Small intestine (tissue), 7 donors: ENCODE results near the gene EML1. TPM values are rescaled to one million over a fixed set of nuclear protein-coding genes. Genes with fewer than 3 reads are reported as not detected.

Experiments
- DNase-seq, 2 donors: peaks; one replicate each; pipeline versions ENCODE4 v3.0.0 to v3.0.0-alpha.2; 2013
- FAIRE-seq: peaks from 2 replicates; lab custom pipeline; 2012; peaks lifted over from hg19 to GRCh38; lab: Jason Lieb, UNC
- H3K27ac ChIP-seq, 3 donors: one replicate each; pipeline ENCODE4 v1.5.1; 2013; ENCODE audit warnings: low read length in 2 of 3, mild to moderate bottlenecking in 2 of 3, control low read depth in 1 of 3, inconsistent platforms in 1 of 3, low read depth in 1 of 3, moderate library complexity in 1 of 3
- H3K27me3 ChIP-seq, 3 donors: one replicate each; pipeline ENCODE4 v1.6.1; 2013; ENCODE audit warnings: low read length in 3 of 3, inconsistent platforms in 1 of 3; ENCODE audit not compliant: control insufficient read depth in 3 of 3, insufficient read depth in 3 of 3
- H3K36me3 ChIP-seq, 3 donors: one replicate each; pipeline ENCODE4 v1.6.1; 2013; ENCODE audit warnings: low read length in 3 of 3, inconsistent platforms in 1 of 3, low read depth in 1 of 3, mild to moderate bottlenecking in 1 of 3, moderate library complexity in 1 of 3; ENCODE audit not compliant: control insufficient read depth in 3 of 3, insufficient read depth in 2 of 3
- H3K4me1 ChIP-seq, 3 donors: one replicate each; pipeline ENCODE4 v1.6.1; 2013; ENCODE audit warnings: low read length in 2 of 3, inconsistent platforms in 1 of 3, low read depth in 1 of 3, mild to moderate bottlenecking in 1 of 3, moderate library complexity in 1 of 3; ENCODE audit not compliant: control insufficient read depth in 3 of 3, insufficient read depth in 2 of 3
- H3K4me3 ChIP-seq, 3 donors: one replicate each; pipeline ENCODE4 v1.5.1; 2013; ENCODE audit warnings: low read length in 3 of 3, control low read depth in 1 of 3, inconsistent platforms in 1 of 3, low read depth in 1 of 3, mild to moderate bottlenecking in 1 of 3, moderate library complexity in 1 of 3
- H3K9me3 ChIP-seq, 2 donors: one replicate each; pipeline ENCODE4 v1.6.1; 2013; ENCODE audit warnings: low read depth in 1 of 2, low read length in 1 of 2; ENCODE audit not compliant: control insufficient read depth in 2 of 2, insufficient read depth in 1 of 2
- WGBS, 3 donors: extraction: QIAGEN DNeasy Blood & Tissue Kit; methylation state at CpG; one replicate each; pipeline ENCODE4 v1.1.7; 2013; 5-methylcytosine and 5-hydroxymethylcytosine counted together
- polyA plus RNA-seq, 4 donors: library from polyadenylated mRNA; stranded (reverse) in 3 of 4; unstranded in 1 of 4; fragments of 200-250 nt in 3 of 4; fragments of 120-200 nt in 1 of 4; gene quantifications; one replicate each; pipeline versions ENCODE4 v1.2.1 to v1.2.3, GENCODE V29; 2013
- donor health status: healthy with polysubstance abuse.
- donor health status: control.
- donor health status: control.
- donor health status: Bipolar disorder and iron deficiency.
- donor health status: healthy.

Gene EML1
- polyA plus RNA-seq, 4 donors, result 0.22 to 20.7 (median 5.8) TPM

DNA sequence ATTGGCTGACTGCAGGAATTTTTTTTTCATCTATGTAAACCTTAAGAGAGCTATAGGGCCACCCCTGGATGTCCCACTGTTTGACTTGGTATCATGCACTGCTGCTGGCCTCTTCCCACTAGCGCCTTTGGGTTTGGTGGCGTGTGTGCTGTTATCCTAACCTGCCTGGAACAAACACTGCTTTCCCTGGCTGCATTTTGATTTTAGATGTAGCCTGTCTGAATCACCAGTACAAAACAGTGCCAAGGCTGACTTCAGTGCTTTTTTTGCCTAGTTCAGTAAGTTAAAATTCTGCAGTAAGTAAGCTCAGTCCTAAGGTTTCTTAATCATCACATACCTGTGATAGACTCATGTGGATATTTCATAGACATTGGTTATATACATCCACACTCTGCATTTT, 99.2 kb downstream of the EML1 start:
- H3K4me1 ChIP-seq, result no peaks in the 10 kb centered on the region
- no peak overlapping the region for H3K27ac ChIP-seq
- H3K9me3 ChIP-seq, result no peaks in the 10 kb centered on the region
- WGBS, 3 donors, result 74 to 95% (median 84%) methylated on average over 2 of the region's 2 CpGs
- H3K4me3 ChIP-seq, result no peak overlapping the region
- H3K27me3 ChIP-seq, result no peaks in the 10 kb centered on the region
- DNase-seq (no peak), FAIRE-seq (no peak)
- peaks cover 0 to 16% (median 2%) of the 10 kb centered on the region in 3 donors for H3K36me3 ChIP-seq

DNA sequence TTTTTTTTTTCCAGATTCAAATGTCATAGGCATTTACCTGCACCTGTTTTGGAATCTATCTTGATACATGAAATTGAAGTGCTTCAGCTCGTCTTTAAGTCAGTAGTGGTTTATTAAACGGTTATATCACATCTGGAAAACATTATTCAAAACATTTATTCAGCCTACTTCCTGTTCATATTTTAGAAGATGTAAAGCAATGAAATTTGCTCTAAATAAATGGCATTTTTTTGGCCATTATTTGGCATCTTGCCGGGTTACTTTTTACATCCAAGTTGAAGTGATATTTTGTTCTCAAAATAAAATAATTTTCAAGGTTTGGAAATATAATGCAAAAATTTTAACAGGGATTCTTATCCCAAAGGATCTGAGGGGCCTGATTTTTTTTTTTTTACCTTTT, 103.1 kb downstream of the EML1 start:
- Histone ChIP-seq H3K4me3 (no peak overlapping the region), H3K9me3 (no peaks in the 10 kb centered on the region), H3K27me3 (no peaks in the 10 kb centered on the region), H3K27ac (no peak overlapping the region), H3K36me3 (peaks cover 0 to 16% (median 2%) of the 10 kb centered on the region in 3 donors), H3K4me1 (no peaks in the 10 kb centered on the region)
- FAIRE-seq (no peak), DNase-seq (no peak)
- WGBS, 3 donors, result 50 to 55% (median 53%) methylated on average over 3 of the region's 3 CpGs

DNA sequence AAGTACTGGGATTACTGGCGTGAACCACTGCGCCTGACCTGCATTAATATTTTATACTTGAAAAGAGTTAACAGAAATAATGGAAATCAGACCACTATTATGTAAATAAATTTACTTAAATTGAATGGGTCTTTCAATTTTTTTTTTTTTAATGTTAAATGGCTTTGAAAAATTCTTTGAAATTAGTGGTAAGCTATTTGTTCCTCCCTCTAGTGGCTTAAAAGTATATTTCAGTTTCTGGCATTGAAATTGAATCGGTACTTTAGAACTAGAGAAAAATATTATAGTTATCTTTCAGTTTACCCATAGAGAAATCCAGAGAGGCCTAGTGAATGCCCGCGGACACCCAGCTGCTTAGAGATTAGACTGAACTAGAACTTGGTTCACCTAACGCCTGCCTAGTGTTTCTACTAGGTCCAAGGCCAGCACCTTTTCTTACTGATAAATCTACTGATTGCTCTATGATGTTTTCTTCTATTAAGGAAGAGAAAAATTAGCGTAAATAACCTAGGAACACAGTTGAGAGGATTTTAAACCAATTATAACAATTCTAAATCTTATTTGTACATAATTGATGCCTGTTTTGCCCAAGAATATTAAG, 106.5 kb downstream of the EML1 start:
- H3K4me1 ChIP-seq, result no peaks in the 10 kb centered on the region
- FAIRE-seq (no peak), DNase-seq (peak in 1 of 2 donors; percentile 25)
- H3K9me3 ChIP-seq, result peaks cover 0 to 6% of the 10 kb centered on the region in 2 donors
- no peak overlapping the region for H3K27ac ChIP-seq
- H3K27me3 ChIP-seq, result no peaks in the 10 kb centered on the region
- H3K36me3 ChIP-seq, result peaks cover 0 to 19% (median 2%) of the 10 kb centered on the region in 3 donors
- H3K4me3 ChIP-seq, result no peak overlapping the region
- WGBS, 3 donors, result 49 to 68% (median 49%) methylated on average over 7 of the region's 7 CpGs

GRCh38 chr14:99902925-99903324, 109.7 kb downstream of the EML1 start:
- Histone ChIP-seq H3K9me3 (peaks cover 0 to 6% of the 10 kb centered on the region in 2 donors), H3K4me1 (no peaks in the 10 kb centered on the region), H3K27ac (no peak overlapping the region), H3K4me3 (no peak overlapping the region), H3K27me3 (no peaks in the 10 kb centered on the region), H3K36me3 (peaks cover 0 to 30% (median 0%) of the 10 kb centered on the region in 3 donors)
- DNase-seq, result no peak
- FAIRE-seq, result no peak

GRCh38 chr14:99904506-99904905, 111.3 kb downstream of the EML1 start:
- Histone ChIP-seq H3K4me1 (no peaks in the 10 kb centered on the region), H3K9me3 (peaks cover 0 to 6% of the 10 kb centered on the region in 2 donors), H3K36me3 (peaks cover 0 to 33% (median 0%) of the 10 kb centered on the region in 3 donors), H3K27me3 (no peaks in the 10 kb centered on the region), H3K27ac (no peak overlapping the region), H3K4me3 (no peak overlapping the region)
- FAIRE-seq (no peak), DNase-seq (peak; percentile 33 to 80)
- WGBS, 3 donors, result 25 to 58% (median 29%) methylated on average over 2 of the region's 2 CpGs

GRCh38 chr14:99905121-99905520, 111.9 kb downstream of the EML1 start:
- Histone ChIP-seq H3K4me1 (no peaks in the 10 kb centered on the region), H3K4me3 (no peak overlapping the region), H3K27me3 (no peaks in the 10 kb centered on the region), H3K9me3 (peaks cover 0 to 6% of the 10 kb centered on the region in 2 donors), H3K36me3 (peaks cover 0 to 38% (median 0%) of the 10 kb centered on the region in 3 donors), H3K27ac (no peak overlapping the region)
- 91 to 97% (median 93%) methylated on average over 5 of the region's 5 CpGs for WGBS, 3 donors
- no peak for DNase-seq
- no peak for FAIRE-seq

GRCh38 chr14:99907761-99908652, 114.8 kb downstream of the EML1 start:
- FAIRE-seq (no peak), DNase-seq (peak in 1 of 2 donors; percentile 71)
- WGBS, 3 donors, result 47 to 83% (median 71%) methylated on average over 24 of the region's 24 CpGs
- Histone ChIP-seq H3K9me3 (peaks cover 0 to 4% of the 10 kb centered on the region in 2 donors), H3K4me3 (no peak overlapping the region), H3K27me3 (no peaks in the 10 kb centered on the region), H3K27ac (no peak overlapping the region), H3K4me1 (no peaks in the 10 kb centered on the region), H3K36me3 (peaks cover 0 to 34% (median 0%) of the 10 kb centered on the region in 3 donors)

DNA sequence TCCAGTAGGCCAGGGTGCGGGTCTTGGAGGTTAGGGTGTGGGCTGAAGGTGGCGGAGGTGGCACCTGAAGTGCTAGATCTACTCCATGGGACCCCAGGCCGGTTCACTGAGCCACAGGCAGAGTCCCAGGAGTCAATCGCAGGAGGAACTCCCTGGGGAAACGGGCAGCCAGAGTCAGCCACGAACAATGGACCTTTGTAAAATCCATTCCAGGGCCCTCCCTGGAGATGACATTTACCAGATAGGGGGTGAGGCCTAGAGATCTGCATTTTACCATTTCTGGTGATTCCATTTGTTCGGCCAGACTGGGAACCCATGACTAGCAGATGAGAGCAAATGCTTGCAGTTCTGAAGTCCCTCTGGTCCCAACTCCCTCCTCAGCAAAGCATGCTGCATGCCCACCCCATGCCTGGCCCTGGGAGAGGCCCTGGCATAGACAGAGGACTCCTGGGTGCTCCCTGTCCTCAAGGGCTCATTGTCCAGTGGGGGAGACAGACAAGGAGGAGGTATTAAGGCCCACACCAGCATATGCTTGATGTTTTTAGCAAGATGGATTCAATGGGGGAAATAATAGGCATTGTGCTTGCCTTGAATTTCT, 115.5 kb downstream of the EML1 start:
- Histone ChIP-seq H3K4me3 (no peak overlapping the region), H3K36me3 (peaks cover 0 to 36% (median 0%) of the 10 kb centered on the region in 3 donors), H3K27me3 (no peaks in the 10 kb centered on the region), H3K27ac (no peak overlapping the region), H3K4me1 (no peaks in the 10 kb centered on the region), H3K9me3 (peaks cover 0 to 2% of the 10 kb centered on the region in 2 donors)
- 37 to 81% (median 42%) methylated on average over 7 of the region's 7 CpGs for WGBS, 3 donors
- FAIRE-seq (no peak), DNase-seq (no peak)
